SIG-M5 (cell line): Measurements from ENCODE around the gene C1orf141.
"Not testable (repeated sequence)": the region's sequence is repeated elsewhere in the genome, so short reads cannot be mapped to it uniquely, and the experiment has no call there.

Source experiments
- DNase-seq: peaks from one replicate; lab custom pipeline; 2025; lab: John Stamatoyannopoulos, UW

C1orf141 gene

DNA sequence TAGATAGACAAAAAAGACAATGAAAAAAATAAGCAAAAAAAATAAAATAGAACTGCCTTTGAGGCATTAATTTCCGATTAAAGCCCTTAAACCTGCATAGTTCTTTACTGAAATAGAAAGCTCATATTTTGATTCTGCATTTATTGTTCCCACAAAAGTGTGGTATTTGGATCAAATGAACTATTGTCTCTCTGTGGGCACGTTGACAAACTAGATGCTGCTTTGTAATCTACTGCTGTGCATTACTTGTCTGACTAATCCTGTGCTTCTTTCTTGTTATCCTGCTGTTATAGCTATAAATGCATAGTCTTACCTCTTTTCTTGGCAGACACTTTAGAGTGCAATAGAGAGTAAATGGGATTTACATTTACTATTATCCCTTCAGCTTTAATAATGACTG is 49.4 kb downstream of the C1orf141 start:
- no peak for DNase-seq

- no peak for DNase-seq
Measured at GRCh38 chr1:67084765-67085318, 49.9 kb downstream of the C1orf141 start.

DNA sequence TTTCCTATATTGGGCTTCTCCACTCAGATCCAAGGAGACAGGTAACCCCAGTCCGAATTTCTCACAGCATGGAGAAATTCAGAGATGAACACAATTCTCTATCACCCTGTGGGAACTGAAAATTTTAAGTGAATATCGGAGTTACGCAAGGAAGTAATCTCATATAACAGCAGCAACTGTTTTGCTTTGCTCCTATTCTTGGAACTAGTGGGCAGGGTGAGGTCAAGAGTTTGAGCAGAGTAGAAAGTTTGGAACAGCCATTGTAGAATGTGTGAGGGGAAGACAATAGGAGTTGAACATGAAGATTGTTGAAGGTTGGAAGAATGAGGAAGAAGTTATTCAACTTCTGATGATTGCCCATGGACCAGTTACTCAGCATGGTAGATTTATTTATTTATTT is 56.5 kb downstream of the C1orf141 start:
- no peak for DNase-seq

DNA sequence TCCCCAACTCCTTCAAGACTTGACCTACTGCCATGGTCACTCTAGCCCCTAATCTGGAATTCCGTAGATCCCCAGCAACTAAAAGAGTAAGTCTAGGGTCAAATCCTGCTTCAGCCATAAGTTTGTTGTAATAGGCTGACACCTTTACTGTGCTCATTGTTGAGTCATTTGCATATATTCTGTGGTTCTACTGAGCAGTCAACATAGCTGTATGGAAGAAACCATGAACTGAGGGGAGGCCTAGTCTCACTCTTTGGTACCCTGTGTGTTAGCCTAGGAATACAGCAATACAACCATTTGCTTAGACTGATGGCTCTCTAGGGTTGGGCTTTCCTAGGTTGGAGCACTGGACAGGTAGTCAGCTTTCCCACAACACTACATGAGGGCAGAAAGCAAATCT is 57.2 kb downstream of the C1orf141 start:
- DNase-seq: no peak

GRCh38 chr1:67072749-67073148 is 62.0 kb downstream of the C1orf141 start:
- no peak for DNase-seq

DNA sequence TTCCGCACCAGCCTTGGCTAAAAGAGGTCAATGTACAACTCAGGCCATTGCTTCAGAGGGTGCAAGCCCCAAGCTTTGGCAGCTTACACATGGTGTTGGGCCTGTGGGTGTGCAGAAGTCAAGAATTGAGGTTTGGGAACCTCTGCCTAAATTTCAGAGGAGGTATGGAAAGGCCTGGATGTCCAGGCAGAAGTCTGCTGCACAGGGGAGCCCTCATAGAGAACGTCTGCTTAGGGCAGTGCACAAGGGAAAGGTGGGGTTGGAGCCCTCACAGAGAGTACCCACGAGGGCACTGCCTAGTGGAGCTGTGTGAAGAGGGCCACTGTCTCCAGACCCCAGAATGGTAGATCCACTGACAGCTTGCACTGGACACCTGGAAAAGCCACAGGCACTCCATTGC is 67.1 kb downstream of the C1orf141 start:
- DNase-seq: not testable (repeated sequence)

DNA sequence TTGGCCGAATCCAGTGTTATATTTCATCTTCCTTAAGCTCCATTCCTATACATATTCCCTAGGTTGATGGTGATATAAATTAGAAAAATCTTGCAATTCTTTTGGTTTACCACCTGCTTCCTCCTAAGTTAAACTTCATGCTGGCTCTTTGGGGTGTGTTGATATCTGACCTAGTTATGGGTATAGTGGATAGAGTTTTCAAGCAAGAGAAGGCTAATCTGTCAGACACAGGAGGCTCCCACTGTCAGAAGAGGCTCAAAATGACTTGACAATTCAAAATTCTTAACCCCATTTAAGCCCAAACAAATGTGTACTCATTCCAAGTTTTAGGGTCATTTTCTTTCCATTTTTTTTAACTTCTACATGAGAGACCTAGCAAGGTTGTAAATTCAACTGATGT is 72.4 kb downstream of the C1orf141 start:
- DNase-seq: no peak

DNA sequence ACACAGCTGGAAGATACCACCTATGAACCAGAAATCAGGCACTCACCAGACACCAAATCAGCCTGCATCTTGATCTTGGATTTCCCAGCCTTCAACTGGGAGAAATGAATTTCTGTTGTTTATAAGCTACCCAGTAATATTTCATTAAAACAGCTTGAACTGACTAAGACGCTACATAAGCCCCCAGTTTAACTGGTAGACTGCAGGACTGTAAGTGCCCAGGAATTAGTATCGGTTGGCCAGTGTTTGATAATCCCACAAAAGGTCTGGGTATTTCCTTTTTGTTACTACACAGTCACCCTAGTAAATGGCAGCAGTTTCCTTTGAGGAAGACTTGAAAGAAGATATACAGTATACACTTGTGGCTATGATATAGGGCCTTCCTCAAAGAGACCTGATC is 73.5 kb downstream of the C1orf141 start:
- DNase-seq: no peak

GRCh38 chr1:67060811-67061218 is 74.0 kb downstream of the C1orf141 start:
- DNase-seq: no peak

DNA sequence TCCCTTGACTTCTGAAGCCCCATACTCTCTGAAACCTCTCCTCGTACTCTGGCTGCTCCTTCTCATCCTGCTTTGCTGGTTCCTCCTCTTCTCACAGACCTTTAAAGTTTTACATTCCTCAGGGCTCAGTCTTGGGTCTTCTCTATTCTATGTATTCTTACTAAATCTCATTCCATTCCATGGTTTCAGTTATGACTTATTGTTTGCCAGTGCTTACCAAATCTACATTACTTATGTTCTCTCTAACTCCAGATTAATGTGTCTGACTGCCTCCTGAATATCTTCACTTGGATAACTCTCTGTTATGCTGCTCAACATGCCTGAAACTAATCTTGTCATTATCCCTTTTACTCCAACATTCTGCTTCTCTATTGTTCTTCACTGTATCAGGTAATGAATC is 75.4 kb downstream of the C1orf141 start:
- no peak for DNase-seq

DNA sequence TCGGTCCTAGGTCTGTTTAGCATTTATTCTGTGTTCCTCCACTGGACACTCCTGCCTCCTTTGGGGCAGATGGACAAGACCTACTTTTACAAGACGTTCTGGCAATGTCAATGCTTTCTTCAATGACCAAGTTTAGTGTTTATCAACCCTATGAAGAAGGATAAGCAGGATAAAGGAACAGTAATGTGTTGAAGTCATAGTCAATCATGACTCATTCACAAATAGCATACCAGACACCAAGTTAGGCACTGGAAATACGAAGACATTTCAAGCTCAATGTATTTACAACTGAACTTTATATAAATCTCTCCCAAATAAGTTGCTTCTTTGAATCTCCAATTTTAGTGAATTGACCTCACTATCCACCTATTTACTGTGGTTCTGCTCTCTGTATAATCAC is 76.0 kb downstream of the C1orf141 start:
- DNase-seq: no peak

DNA sequence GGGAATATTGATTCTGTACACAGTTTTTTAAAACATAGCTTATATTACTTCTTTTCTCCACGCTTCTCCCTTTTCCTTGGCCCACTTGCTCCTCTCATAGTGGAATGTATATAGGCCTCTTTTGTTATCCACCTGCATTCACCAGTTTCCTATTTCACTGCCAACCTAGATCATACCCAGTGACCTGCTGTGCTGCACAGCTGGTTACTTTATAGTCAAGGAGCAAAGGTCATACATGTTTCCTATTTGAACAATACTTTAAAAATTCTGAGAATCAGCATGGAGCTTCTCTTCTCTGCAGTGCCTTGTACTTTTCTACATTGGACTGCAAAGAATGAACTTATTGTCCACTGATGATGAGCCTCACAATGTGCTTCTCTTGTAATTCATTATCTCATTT is 76.5 kb downstream of the C1orf141 start:
- no peak for DNase-seq

GRCh38 chr1:67053785-67054772 is 80.7 kb downstream of the C1orf141 start, which contains the start of gene SLC35D1:
SLC35D1 (minus strand) TSS chr1:67054148; CDS start chr1:67054013, 135 bp downstream.
- DNase-seq: no peak

GRCh38 chr1:67053535-67053784 is 81.3 kb downstream of the C1orf141 start:
- no peak for DNase-seq

DNA sequence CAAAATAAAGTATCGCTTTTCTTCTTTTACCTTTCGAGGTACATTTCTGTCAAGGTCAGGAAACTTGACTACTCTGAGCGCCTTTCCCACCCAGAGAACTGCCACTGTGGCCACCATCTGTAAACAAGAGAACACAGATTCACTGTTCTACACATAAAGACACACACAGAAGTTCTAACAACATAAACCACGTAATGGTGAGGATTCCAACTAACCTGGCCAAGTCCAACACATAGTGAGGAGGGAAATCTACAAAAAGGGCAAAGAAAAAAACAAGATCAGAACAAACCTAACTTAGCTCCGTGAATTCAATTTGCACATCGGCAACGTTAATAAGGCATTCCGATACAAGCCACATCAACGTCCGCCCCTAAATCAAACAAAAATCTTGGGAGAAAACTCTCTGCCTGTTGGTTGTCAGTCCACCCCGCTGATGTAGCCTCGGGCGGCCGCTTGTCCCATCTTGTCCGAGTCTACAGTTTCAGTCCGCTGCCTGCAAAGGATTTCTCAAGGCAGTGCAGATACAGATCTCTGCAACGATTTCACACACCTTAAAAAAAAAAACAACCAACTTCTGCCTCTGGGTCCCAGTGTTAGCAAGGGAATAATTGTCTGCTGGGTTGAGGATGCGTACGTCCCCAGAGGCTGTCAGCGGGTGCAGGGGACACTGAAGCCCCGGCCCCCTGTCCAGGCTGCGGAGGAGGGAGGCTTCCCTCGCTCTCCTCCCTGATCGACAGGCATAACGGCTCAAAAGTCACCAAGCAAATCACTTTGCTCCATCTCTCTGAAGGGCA is 81.8 kb downstream of the C1orf141 start:
- no peak for DNase-seq

DNA sequence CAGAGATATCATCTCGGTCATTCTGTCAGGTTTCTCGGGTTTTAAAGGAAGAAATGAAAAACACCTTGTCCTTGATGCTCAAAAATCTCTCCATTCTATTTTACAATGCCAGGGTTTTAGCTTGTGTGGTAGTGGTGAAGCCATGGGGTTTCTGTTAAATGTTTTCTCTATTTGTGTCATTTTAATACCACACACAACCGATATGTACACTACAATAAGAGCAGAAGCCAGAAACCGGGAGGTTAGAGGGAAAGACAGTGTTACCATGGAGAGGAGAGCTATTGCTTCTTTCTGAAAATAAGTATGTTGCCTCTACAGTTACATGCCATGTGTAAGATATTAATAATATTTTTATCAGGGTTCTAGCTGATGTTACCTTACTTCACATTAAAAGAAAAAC is 83.6 kb downstream of the C1orf141 start:
- DNase-seq: no peak

DNA sequence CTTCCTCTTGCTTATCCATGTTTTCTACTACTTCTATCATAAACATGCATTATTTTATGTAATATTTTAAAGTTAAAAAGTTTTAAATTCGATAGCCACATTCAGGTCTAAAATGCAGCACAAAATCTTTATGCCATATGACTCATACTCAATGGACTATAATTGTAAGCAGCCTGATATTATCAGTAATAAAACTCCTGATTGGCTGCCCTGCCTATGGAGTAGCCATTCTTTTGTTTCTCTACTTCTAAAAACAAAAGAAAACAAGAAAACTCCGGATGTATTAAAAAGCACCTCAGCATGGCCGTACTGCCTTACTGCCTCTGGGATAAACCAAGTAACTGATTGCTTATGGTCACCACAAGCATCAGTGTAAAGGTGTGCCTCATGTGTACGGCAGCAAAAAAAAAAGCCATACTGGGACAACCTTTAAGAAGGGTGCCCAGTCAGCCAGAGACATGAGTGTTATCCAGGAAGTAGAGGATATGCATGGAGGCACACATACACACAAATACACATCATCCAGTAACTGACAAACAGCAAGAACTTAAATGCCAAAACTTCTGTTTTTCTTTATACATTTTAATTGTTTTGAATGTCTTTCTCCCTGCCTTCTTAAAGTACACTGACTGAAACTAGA is 90.0 kb downstream of the C1orf141 start:
- no peak for DNase-seq

DNA sequence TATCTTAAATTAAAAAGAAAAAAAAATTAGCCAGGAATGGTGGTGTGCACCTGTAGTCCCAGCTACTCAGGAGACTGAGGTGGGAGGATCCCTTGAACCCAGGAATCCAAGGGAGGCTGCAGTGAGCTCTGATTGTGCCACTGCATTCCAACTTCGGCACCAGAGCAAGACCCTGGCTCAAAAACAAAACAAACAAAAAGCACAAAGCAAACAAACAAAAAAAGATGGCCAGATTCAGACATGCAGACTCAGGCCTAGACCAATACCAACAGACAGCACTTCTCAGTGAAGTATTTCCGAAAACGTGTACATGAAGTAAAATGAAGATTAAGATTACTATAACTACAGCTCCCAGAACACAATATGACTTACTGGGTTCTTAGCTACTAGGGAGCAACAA is 91.4 kb downstream of the C1orf141 start:
- DNase-seq: no peak
